ENCODE measurements around the gene S100B. TPM values are rescaled to one million over a fixed set of nuclear protein-coding genes. Genes with fewer than 3 reads are reported as not detected.

S100B gene
- total RNA-seq: 0.28 TPM in 1 of 2 replicates, not detected in the other

DNA sequence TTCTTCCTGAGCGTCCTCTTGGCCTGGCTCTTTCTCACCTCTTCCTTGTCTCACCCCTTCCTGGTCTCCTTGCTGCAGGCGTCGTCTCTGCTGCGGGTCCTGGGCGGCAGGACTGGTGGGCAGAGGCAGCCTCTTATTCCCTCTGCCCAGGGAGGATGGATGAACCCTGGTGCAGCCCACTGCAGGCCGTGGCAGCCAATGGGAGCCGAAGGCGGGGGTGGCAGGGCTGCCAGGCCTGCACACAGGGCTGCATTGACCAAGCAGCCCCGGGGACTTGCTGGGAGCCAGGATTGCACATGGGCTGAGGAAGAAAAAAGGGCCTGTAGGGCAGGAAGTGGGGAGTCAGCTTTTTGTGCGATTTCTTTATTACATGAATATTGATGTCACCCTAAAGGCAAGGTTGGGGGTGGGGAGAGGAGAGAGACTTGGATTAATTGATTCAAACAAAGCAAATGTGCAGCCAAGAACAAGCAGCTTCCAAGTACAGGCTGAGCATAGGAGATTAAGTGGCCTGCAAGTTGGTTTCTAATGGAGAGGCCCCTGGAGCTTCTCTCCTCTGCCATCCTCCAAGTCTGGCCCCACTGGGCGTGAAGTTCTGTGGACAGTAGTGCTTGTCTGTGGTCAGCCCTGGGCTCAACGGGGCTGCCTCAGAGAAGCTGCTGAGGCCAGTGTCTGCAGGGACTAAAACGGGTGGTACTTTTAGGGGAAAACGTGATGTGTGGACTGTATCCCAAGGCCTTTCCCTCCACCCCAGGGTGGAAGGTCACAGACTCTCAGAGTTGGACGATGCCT, at the start of gene S100B:
TSS of gene S100B (minus strand) at position 108 of the 792 bp plus-strand sequence. CDS start 2,667 bp downstream, outside the sequence.

DNA sequence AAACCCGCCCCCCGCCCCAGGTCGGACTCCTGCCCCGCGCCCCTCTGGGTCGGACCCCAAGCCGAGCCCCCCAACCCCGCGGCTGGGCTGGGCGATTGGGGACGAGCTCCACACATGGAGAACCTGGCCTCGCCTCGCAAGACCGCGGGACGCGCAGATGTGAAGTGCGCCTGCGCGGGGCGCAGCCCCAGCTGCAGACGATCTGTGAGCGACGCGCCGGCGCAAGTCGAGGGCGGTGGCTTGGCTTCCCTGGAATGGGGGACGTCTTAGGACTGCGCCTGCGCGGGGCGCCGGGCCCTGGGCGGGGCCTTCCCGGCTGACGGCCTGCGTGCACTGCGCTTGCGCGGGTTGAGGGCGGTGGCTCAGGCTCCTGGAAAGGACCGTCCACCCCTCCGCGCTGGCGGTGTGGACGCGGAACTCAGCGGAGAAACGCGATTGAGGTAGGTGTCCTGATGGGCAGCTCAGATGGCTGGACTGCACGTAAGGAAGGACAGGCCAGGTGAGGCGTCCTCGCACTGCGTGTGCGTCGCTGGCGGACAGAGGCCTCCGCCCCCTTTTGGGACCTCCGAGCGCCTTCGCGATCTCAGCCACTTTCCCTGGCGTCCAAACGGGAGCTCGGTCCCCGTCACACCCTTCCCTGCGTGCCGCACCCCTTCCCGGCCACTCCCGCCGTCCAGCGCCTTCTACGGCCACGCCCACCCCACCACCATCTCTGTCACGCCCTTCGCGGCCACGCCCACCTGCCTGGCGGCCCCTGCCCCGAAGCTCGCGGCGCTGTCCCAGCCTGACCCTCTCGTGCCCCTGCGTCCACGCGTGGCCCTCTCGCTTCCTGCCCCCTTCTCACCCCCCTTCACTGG, 30.7 kb upstream of the S100B start, which contains the start of gene PRMT2:
TSS of gene PRMT2 (plus strand) at position 351 of the 857 bp plus-strand sequence. CDS start 1,278 bp downstream, outside the sequence.

Other genes starting within 250 kb of the S100B start
- 19.2 and 20.9 TPM in 2 replicates for gene DIP2A, start 146.2 kb downstream of the S100B start, total RNA-seq
- gene PRMT2, start 30.6 kb upstream of the S100B start, total RNA-seq: 153 and 177 TPM in 2 replicates